ENCODE data around the gene CLEC18A. TPM values are rescaled to one million over a fixed set of nuclear protein-coding genes. Genes with fewer than 3 reads are reported as not detected.
"Not testable (repeated sequence)": the region's sequence is repeated elsewhere in the genome, so short reads cannot be mapped to it uniquely, and the experiment has no call there.

CLEC18A gene
- total and polyA plus RNA-seq, 2 of the 4 experiments (the other 2 are of a cell fraction): under 0.01 TPM; not detected in 1

- H3K9me3 ChIP-seq (ENCODE audit: control insufficient read depth, insufficient read depth, low read length); H3K79me1 ChIP-seq (ENCODE audit: low read depth in 1 of 2, low read length in 2 of 2); H2BK15ac ChIP-seq (ENCODE audit: low read depth, low read length); H3K14ac ChIP-seq (replicated peaks; ENCODE audit: low read depth, low read length); POLR2A ChIA-PET (ENCODE audit: unreplicated experiment); intact Hi-C loops (cut with micrococcal nuclease); H3K4ac ChIP-seq (ENCODE audit: low read depth, low read length); ATAC-seq (ENCODE audit: low read depth); H4K5ac ChIP-seq (ENCODE audit: low read depth, low read length); H3K27me3 ChIP-seq (ENCODE audit: control insufficient read depth, insufficient read depth, low read length); H2BK120ac ChIP-seq (ENCODE audit: low read depth, low read length); H3K18ac ChIP-seq (ENCODE audit: low read depth, low read length); H2AFZ ChIP-seq (replicated peaks; ENCODE audit: low read length, poor library complexity); H3K4me2 ChIP-seq (ENCODE audit: low read depth, low read length); CTCF ChIA-PET; H4K91ac ChIP-seq (ENCODE audit: insufficient read depth, low read depth, low read length); H4K20me1 ChIP-seq (ENCODE audit: insufficient read depth, low read length); H3K56ac ChIP-seq (ENCODE audit: extremely low read depth, insufficient read depth, low read length); H3K36me3 ChIP-seq (ENCODE audit: control insufficient read depth, insufficient read depth, low read length); H2BK20ac ChIP-seq (ENCODE audit: low read depth, low read length); H3K4me3 ChIP-seq (ENCODE audit: insufficient read depth, low read depth, low read length); H3K27ac ChIP-seq (ENCODE audit: insufficient read depth, low read length); H3K9me1 ChIP-seq (ENCODE audit: insufficient read depth, low read length); H3K9ac ChIP-seq (ENCODE audit: low read depth, low read length); H3K23ac ChIP-seq (ENCODE audit: low read depth, low read length); H2AK5ac ChIP-seq (ENCODE audit: low read depth, low read length); H4K8ac ChIP-seq (ENCODE audit: low read depth in 2 of 2, low read length in 2 of 2); dilution Hi-C loops (cut with HindIII; ENCODE audit: low sequenced_read_pairs, unreplicated experiment); DNase-seq; BruUV-seq (replicated peaks); H2BK5ac ChIP-seq (ENCODE audit: low read depth, low read length, poor library complexity, severe bottlenecking); H2AK9ac ChIP-seq (replicated peaks; ENCODE audit: low read depth, low read length, poor library complexity); H3K4me1 ChIP-seq (ENCODE audit: control insufficient read depth, insufficient read depth, low read length); in situ Hi-C loops (cut with MboI; ENCODE audit: low sequenced_read_pairs): not testable (repeated sequence)
- no CpG with 5 or more reads among the region's 14 CpGs for WGBS, 2 experiments (ENCODE audit: extremely low coverage in 2 of 2, insufficient read length in 1 of 2)
Measured at GRCh38 chr16:69951672-69952031, 518 bp downstream of the CLEC18A start.

GRCh38 chr16:69952116-69952515 lies 982 bp downstream of the CLEC18A start:
- H3K4me2 ChIP-seq (ENCODE audit: low read depth, low read length); H3K56ac ChIP-seq (ENCODE audit: extremely low read depth, insufficient read depth, low read length); ATAC-seq (ENCODE audit: low read depth); H2BK5ac ChIP-seq (ENCODE audit: low read depth, low read length, poor library complexity, severe bottlenecking); H3K14ac ChIP-seq (replicated peaks; ENCODE audit: low read depth, low read length); H3K23ac ChIP-seq (ENCODE audit: low read depth, low read length); H3K9ac ChIP-seq (ENCODE audit: low read depth, low read length); H3K4me3 ChIP-seq (ENCODE audit: insufficient read depth, low read depth, low read length); dilution Hi-C loops (cut with HindIII; ENCODE audit: low sequenced_read_pairs, unreplicated experiment); DNase-seq; H3K18ac ChIP-seq (ENCODE audit: low read depth, low read length); H2BK120ac ChIP-seq (ENCODE audit: low read depth, low read length); H4K20me1 ChIP-seq (ENCODE audit: insufficient read depth, low read length); H4K5ac ChIP-seq (ENCODE audit: low read depth, low read length); H2BK15ac ChIP-seq (ENCODE audit: low read depth, low read length); H3K9me1 ChIP-seq (ENCODE audit: insufficient read depth, low read length); intact Hi-C loops (cut with micrococcal nuclease); BruUV-seq (replicated peaks); H4K8ac ChIP-seq (ENCODE audit: low read depth in 2 of 2, low read length in 2 of 2); H3K27ac ChIP-seq (ENCODE audit: insufficient read depth, low read length); in situ Hi-C loops (cut with MboI; ENCODE audit: low sequenced_read_pairs); H3K79me1 ChIP-seq (ENCODE audit: low read depth in 1 of 2, low read length in 2 of 2); H3K4me1 ChIP-seq (ENCODE audit: control insufficient read depth, insufficient read depth, low read length); H4K91ac ChIP-seq (ENCODE audit: insufficient read depth, low read depth, low read length); H2AFZ ChIP-seq (replicated peaks; ENCODE audit: low read length, poor library complexity); H3K27me3 ChIP-seq (ENCODE audit: control insufficient read depth, insufficient read depth, low read length); POLR2A ChIA-PET (ENCODE audit: unreplicated experiment); H3K4ac ChIP-seq (ENCODE audit: low read depth, low read length); H2BK20ac ChIP-seq (ENCODE audit: low read depth, low read length); H2AK9ac ChIP-seq (replicated peaks; ENCODE audit: low read depth, low read length, poor library complexity); CTCF ChIA-PET; H3K36me3 ChIP-seq (ENCODE audit: control insufficient read depth, insufficient read depth, low read length); H2AK5ac ChIP-seq (ENCODE audit: low read depth, low read length); H3K9me3 ChIP-seq (ENCODE audit: control insufficient read depth, insufficient read depth, low read length): not testable (repeated sequence)
- no CpG with 5 or more reads among the region's 15 CpGs for WGBS, 2 experiments (ENCODE audit: extremely low coverage in 2 of 2, insufficient read length in 1 of 2)
